GM21737 (cell line): ENCODE results near the gene VTI1A.

Experiments
- ATAC-seq: cut with Tn5 transposase; IDR thresholded peaks from one replicate; pipeline ENCODE4 v1.9.1; 2021; ENCODE audit warnings: mild to moderate bottlenecking, moderate library complexity; ENCODE audit not compliant: unreplicated experiment

VTI1A gene

GRCh38 chr10:112775381-112775780 is 328.4 kb downstream of the VTI1A start:
- no peak for ATAC-seq

DNA sequence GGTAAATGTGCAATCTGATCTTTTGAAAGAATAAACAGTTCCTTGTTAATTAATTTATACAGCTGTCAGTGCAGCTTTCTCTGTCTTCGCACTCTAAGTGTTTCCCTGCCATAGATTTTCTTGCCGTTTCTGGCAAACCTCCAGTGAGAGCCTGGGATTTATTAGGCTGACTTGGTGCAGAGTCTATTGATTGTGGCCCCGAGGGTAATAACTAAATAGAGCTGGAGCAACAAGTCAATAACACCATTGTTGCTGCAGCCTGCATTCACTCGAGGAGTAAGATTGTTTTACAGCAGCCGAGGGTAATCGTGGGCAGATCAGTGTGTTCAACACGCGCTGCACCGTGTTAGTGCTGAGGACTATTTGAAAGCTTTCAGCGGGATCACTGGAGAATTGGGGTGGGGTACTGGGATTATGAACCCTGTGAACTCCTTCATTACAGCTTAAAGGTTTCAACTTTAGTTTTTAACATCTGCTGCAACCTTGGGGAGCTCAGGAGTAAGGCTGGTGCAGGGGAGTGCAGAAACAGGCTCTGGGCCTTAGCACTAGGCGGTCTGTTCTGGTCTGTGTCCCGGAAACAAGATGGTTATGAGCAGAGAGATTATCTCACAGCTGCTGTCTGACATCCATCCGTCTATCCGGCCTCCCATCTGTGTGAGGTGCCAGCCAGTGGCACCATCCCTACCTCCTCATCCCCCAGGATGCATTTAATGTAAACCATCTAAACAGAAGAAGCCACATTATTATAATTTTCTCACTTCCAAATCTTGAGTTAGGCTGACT is 329.1 kb downstream of the VTI1A start:
- ATAC-seq, result no peak

GRCh38 chr10:112778579-112778978 is 331.6 kb downstream of the VTI1A start:
- no peak for ATAC-seq

DNA sequence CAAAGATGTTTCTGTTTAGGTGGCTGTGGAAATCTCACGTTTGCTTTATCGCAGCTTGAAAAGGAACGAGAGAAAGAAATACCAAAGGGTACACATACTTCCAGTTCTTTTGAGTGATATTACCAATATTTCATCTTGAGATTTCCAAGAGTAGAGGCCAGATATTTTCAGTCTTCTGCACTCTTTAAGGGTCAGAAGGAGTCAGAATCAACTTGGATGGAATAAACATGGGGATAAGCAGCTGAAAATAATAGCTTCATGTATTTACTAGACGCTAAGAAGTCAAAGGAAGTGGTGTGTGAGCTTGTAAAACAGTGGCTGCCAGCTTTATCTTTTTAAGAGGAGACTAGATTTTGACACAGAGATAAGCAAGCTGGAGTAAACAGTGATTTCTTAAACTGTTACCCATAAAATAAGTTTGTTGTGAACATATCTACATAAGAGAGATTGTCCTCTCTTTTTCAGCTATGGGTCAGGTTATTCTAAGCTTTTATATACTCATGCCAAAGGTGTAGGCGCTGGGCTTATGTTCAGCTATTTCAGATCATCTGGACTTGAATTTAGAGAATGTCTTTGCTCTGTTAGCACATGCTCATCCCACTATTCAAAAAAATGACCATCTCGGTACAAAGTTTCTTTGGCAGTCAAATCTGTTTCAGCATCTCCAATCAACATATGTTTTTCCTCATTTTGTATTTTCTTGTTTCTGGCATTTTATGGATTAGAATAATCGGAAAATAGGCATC is 332.2 kb downstream of the VTI1A start:
- no peak for ATAC-seq

DNA sequence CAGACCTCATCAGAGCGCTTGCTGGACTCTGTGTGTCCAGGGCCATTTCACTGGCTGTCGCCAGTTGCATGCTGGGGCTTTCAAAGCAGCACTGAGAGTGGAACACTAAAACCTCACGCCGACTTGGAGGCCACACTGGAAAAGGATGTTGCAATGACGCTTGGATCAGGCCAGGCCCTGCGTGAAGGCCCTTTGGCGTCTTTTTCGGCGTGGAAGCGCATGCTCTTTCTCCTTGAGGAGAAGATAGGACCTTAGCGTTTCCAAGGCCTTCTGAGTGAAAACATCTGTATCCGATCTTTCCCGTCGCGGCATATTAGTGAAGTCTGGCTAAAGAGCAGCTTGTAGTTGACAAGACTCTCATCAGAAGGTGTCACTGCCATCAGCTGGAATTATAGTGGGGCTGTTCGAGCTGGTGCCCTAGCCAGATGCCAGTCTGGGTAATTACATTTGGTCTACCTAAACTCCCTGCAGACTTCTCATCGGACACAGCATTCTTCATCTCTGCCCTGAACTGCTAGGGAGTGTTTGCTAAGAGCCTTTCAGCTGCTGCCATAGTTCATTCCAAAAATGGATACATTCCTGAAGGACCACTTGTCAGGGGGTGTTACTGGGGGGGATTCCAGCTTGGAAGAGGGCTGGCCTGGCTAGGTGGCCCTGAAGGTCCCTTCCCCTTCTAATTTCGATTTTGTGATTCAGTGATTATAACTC is 335.3 kb downstream of the VTI1A start:
- ATAC-seq, result no peak

- ATAC-seq, result no peak
These were observed 336.5 kb downstream of the VTI1A start for GRCh38 chr10:112783351-112784021.

DNA sequence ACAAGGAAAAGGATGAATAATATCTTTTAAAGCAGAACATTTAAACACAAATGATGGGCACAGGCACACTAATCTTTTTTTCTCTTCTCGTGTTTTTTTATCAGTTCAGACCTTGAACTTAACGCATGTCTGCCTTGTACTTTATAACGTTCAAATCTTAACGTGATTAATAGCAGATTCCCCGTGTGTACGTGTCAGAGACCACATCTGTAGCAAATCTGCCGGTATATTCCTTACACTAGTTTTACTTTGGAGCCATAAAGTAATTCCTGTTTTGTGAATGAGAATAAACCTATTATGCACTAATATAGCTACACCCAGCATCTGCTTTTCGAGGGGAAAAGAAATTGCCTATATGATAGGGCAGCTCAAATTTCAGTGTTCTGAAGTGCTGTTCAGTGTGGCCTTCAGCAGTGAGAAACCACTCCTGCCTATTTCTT is 337.0 kb downstream of the VTI1A start:
- no peak for ATAC-seq

DNA sequence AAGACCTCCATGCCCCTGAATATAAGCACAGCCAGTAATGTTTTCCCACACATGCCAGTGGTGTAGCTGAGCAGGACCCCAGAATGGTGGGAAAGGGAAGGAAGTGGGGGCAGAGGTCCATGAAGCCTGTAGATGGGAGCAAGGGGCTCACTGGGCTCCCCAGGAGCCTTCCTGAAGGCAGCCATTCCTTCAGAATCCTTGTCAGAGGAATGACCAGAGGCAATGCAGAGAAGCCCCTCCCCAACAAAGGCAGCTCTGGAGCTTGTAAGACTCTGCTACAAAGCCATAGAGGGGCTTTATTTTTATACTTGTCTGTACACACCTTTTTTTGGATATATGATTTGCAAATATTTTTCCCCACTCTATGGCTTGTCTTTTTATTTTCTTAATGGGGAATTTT is 338.1 kb downstream of the VTI1A start:
- ATAC-seq, result no peak

GRCh38 chr10:112789248-112789647 is 342.2 kb downstream of the VTI1A start:
- no peak for ATAC-seq

DNA sequence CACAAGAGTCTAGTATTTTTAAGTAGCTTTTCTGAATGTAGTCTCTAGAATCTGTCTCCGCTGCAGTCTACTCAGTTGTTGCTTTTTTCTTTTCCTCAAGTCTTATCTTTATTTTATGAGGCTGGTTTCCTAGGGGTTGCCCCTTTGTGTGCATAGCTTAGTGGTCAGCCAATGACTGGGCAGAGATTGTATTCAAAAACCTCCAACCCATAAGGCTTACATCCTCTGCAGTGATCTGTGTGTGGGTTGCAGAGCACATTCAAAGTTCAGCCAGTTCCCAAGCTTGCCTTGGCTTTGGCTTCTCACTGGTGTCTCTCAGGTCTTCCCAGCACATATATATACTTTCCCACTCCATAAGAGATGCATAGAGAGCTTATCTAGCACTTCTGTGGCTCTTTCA is 343.0 kb downstream of the VTI1A start:
- ATAC-seq, result no peak

- no peak for ATAC-seq
These were observed 343.9 kb downstream of the VTI1A start for GRCh38 chr10:112790921-112791320.

- no peak for ATAC-seq
These were observed 344.4 kb downstream of the VTI1A start for GRCh38 chr10:112791447-112791846.

DNA sequence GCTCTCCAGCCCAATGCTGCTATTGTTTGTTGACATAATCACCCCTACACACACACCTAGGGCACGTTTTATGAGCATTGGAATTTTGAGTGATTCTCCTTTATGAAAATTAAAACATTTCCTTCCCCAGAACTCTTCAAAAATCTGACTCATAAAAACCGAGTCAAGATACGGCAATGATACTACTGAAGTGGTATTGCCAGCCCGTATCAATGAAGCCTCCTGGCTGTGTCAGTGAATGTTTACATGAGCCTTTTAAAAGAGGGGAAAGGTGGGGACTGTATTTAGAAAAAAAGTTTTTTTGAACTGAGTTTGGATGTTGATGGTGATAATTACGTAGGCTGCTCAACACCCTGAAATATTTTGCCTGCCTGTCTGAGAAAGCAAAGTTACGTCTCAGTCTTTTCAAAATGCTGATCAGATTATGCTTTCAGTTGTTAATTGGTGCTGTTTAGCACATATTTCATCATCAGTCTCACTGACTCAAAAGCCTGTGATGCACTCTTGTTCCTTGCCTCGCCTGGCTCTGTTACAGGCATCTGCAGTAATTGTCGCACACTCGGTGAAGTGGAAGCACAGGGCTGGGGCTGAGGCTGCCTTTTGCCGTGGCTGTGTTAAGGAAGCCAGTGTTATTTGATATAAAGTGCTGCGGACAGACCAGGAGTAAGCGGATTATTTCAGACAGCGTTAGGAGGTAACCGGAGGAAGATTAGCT is 345.6 kb downstream of the VTI1A start:
- ATAC-seq, result no peak

GRCh38 chr10:112793202-112793921 is 346.3 kb downstream of the VTI1A start:
- no peak for ATAC-seq

DNA sequence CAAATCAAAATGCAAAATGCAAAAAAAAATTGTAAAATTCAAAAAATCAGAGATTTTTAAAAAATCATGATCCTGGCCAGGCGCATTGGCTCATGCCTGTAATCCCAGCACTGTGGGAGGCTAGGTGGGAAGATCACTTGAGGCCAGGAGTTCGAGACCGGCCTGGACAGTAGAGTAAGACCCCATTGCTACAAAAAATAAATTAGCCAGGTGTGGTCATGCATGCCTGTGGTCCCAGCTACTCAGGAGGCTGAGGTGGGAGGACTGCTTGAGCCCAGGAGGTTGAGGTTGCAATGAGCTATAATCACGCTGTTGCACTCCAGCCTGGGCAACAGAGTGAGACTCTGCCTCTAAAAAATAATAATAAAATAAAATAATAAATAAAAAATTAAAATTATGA is 347.2 kb downstream of the VTI1A start:
- no peak for ATAC-seq

DNA sequence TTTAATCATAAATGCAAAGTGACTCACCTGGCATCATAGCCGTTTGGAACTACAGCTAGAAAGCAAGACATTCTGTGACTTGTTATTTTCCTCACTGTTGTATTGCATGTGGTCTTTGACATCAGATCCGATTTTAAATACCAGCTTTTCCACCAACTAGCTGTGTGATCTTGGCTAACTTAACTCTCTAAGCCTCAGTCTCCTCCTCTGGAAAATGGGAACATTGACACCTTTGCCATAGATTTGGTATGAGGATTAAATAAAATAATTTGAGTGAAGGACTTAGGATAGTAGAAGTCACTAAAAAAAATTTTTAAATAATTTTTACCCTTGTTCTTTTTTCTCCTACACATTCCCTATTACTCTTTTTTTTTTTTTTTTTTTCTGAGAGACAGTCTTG is 348.1 kb downstream of the VTI1A start:
- no peak for ATAC-seq

- ATAC-seq, result no peak
These were observed 350.2 kb downstream of the VTI1A start for GRCh38 chr10:112797197-112797596.

DNA sequence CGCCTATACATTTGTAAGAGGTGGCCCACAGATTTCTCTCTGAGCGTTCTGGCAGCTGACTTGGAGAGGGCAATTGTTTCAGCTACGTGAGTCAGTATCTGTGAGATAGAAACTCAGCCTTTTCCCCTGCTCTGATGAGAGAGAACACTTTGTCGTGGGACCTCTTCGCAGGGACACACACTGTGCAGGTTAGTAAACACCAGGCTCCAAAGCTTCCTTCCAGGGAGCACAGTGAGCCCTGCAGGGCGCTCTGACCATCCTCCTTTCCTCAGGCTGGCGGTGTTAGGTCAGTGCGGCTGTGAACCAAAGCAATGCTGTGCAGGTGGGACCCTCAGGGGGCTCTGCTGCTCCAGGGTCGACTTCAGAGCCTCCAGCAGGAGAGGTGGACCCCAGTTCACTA is 350.8 kb downstream of the VTI1A start:
- no peak for ATAC-seq

- no peak for ATAC-seq
These were observed 352.0 kb downstream of the VTI1A start for GRCh38 chr10:112799038-112799437.
